ENCODE results near the gene R3HDM2. TPM values are rescaled to one million over a fixed set of nuclear protein-coding genes. Genes with fewer than 3 reads are reported as not detected.
A peak's percentile ranks its signal among the peaks of the same experiment; 100 is the strongest.

Gene R3HDM2
- total and polyA plus RNA-seq, 2 of the 13 experiments (the other 11 are each of a cell fraction or from before 2014, with no cell fraction given), result 11.1 to 23.5 TPM

DNA sequence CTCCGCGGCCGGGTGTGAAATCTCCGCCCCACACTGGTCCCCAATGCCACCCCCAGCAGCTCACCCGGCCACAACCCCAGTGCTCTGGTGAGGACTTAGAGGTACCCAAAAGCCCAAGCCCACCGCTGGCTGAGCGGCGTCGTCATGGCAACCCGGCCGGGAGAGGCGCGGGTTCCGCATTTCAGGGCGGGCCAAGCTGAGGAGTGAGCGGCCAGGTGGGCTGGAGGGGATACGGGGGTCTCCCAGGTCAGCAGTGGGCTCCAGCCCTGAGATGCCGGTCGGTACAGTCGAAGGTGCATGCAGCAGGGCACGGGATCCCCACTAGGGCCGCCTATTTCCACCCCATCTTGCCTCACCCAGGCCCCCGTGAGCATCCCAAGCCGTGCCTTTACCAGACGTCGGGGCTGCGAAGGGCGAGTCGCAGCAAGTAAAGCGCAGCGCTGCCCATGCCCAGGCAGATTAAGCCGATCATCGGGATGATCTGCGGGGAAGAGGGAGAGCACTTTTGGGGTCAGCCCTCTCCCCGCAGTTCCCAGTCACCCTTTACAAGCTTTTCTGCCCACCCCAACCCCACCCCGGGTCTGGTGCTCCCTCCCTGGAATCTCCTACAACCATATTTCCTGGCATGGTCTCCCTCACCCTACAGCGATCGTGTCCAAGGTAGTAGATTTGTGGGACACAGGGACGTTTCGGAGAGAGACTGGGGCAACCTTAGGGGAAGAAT, 194.5 kb downstream of the R3HDM2 start (continued):
- TF ChIP-seq SSRP1 (CRISPR knock-in tag; IDR thresholded peaks at IDR 0.05) (peak; percentile 97; the same call in 1 of the 2 replicates), ZNF816 (CRISPR knock-in tag; IDR thresholded peaks at IDR 0.05; ENCODE audit: borderline replicate concordance) (no peak), NONO (IDR thresholded peaks at IDR 0.05) (no peak), NONO (CRISPR knock-in tag; conservative IDR thresholded peaks at IDR 0.05) (0 out of 2 replicates have a peak, but pooled peaks have one; percentile 16), ATF1 (CRISPR knock-in tag; IDR thresholded peaks at IDR 0.05) (no peak), SNRNP70 (IDR thresholded peaks at IDR 0.05; ENCODE audit: low read depth, low read length) (no peak), POLR2A (IDR thresholded peaks at IDR 0.05; ENCODE audit: insufficient read depth in 1 of 2, low read depth in 2 of 2, low read length in 2 of 2) (no peak), SMARCE1 (IDR thresholded peaks at IDR 0.05; ENCODE audit: borderline replicate concordance) (no peak), MTA3 (CRISPR knock-in tag; IDR thresholded peaks at IDR 0.05) (no peak), IKZF4 (CRISPR knock-in tag; IDR thresholded peaks at IDR 0.05; ENCODE audit: borderline replicate concordance, low read depth, not compliant biosample characterization) (no peak), AGO1 (IDR thresholded peaks at IDR 0.05; ENCODE audit: low read depth, low read length, poor library complexity, severe bottlenecking) (peak; percentile 99)
- TF ChIP-seq, protein P1, sequence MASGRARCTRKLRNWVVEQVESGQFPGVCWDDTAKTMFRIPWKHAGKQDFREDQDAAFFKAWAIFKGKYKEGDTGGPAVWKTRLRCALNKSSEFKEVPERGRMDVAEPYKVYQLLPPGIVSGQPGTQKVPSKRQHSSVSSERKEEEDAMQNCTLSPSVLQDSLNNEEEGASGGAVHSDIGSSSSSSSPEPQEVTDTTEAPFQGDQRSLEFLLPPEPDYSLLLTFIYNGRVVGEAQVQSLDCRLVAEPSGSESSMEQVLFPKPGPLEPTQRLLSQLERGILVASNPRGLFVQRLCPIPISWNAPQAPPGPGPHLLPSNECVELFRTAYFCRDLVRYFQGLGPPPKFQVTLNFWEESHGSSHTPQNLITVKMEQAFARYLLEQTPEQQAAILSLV (CRISPR knock-in tag; IDR thresholded peaks at IDR 0.05; ENCODE audit: borderline replicate concordance), result no peak
- TF ChIP-seq, protein P2, sequence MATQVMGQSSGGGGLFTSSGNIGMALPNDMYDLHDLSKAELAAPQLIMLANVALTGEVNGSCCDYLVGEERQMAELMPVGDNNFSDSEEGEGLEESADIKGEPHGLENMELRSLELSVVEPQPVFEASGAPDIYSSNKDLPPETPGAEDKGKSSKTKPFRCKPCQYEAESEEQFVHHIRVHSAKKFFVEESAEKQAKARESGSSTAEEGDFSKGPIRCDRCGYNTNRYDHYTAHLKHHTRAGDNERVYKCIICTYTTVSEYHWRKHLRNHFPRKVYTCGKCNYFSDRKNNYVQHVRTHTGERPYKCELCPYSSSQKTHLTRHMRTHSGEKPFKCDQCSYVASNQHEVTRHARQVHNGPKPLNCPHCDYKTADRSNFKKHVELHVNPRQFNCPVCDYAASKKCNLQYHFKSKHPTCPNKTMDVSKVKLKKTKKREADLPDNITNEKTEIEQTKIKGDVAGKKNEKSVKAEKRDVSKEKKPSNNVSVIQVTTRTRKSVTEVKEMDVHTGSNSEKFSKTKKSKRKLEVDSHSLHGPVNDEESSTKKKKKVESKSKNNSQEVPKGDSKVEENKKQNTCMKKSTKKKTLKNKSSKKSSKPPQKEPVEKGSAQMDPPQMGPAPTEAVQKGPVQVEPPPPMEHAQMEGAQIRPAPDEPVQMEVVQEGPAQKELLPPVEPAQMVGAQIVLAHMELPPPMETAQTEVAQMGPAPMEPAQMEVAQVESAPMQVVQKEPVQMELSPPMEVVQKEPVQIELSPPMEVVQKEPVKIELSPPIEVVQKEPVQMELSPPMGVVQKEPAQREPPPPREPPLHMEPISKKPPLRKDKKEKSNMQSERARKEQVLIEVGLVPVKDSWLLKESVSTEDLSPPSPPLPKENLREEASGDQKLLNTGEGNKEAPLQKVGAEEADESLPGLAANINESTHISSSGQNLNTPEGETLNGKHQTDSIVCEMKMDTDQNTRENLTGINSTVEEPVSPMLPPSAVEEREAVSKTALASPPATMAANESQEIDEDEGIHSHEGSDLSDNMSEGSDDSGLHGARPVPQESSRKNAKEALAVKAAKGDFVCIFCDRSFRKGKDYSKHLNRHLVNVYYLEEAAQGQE (IDR thresholded peaks at IDR 0.05; ENCODE audit: borderline replicate concordance in 1 of 2, low read depth in 1 of 2, low read length in 2 of 2), result no peak
